Adrenal gland (tissue), 5 donors: ENCODE results near the gene ACTL7A.

Experiments used
- POLR2A ChIP-seq, 2 donors: fragments of 450-650 bp; IDR thresholded peaks; one replicate each; pipeline ENCODE4 v1.6.1; 2017; ENCODE audit warnings: antibody characterized with exemption in 2 of 2, mild to moderate bottlenecking in 2 of 2, moderate library complexity in 1 of 2
- TF ChIP-seq, protein P1 (sequence below), 6 experiments: fragments of 450-650 bp in 4 of 6; fragments of 200-600 bp in 2 of 6; sonication (generic) in 1 of 6; IDR thresholded peaks; 1 replicate in 5 of 6; 2 replicates in 1 of 6; pipeline versions ENCODE4 v1.5.1 to v1.8.0; 2016 to 2021; ENCODE audit warnings: antibody characterized with exemption in 6 of 6, mild to moderate bottlenecking in 2 of 6, moderate library complexity in 1 of 6
- donor health status: DM: no; HTN: no; CAD: no.

DNA sequence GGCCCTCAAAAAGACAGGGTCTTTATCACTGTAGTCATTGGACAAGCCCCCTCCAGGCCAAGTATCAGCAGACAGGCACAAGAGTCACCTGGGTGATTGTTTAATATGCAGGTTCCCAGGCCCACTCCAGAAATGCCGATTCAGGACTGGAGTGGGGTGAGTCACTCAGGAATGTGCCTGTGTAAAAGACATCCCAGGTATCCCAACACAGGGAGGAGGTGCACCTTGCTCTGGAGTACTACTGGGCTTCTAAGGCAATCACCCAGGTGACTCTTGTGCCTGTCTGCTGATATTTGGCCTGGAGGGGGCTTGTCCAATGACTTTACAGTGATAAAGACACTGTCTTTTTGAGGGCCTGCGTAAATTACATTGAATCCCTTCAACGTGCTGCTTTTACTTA is 46.9 kb upstream of the ACTL7A start:
- TF ChIP-seq, protein P1, sequence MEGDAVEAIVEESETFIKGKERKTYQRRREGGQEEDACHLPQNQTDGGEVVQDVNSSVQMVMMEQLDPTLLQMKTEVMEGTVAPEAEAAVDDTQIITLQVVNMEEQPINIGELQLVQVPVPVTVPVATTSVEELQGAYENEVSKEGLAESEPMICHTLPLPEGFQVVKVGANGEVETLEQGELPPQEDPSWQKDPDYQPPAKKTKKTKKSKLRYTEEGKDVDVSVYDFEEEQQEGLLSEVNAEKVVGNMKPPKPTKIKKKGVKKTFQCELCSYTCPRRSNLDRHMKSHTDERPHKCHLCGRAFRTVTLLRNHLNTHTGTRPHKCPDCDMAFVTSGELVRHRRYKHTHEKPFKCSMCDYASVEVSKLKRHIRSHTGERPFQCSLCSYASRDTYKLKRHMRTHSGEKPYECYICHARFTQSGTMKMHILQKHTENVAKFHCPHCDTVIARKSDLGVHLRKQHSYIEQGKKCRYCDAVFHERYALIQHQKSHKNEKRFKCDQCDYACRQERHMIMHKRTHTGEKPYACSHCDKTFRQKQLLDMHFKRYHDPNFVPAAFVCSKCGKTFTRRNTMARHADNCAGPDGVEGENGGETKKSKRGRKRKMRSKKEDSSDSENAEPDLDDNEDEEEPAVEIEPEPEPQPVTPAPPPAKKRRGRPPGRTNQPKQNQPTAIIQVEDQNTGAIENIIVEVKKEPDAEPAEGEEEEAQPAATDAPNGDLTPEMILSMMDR (IDR thresholded peaks at IDR 0.05): no peak
- TF ChIP-seq POLR2A (IDR thresholded peaks at IDR 0.05): no peak
